Activated CD4-positive, alpha-beta T cell treated with anti-CD3 and anti-CD28 coated beads, Interleukin-2, amount 50 U/mL, for 24 hours (primary cell): ENCODE measurements around the gene C1orf210.
A peak's percentile ranks its signal among the peaks of the same experiment; 100 is the strongest.

Source experiments
- DNase-seq, 2 donors: peaks; one replicate each; pipeline ENCODE4 v3.0.0-alpha.2; 2020; ENCODE audit warnings: low read depth in 1 of 2, low spot score in 1 of 2

The C1orf210 gene

DNA sequence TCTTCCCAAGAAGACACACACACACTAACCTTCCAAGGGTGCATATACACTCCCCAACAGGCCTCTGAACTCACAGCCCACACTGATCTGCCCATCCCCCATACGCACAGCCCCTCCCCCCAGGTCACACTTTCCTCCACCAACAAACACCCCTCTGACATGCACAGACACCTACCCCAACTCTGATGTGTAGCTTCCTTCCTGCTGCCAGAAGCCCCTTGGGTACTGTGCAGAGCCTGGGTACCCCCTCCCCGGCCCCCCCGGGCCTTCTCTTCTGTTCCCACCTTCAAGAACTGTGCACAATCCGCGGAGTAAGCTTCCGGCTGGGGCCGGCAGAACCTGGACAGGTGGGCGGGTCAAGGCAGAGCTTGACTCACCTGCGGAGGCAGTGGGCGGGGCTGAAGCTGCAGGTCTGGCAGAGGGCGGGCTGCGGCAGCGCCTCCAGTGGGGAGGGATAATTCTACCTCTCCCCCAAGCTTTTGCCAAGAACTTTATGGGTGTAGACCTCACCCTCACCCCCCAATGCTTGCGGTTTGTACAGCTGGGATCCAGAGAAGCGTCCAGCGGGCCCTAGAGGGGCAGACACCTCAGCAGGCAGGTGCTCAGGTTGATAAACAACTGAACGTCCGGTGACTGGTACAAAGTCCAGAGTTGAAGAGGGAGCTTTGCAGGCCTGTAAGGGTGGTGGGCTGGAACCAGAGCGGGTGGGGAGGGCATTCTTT, at the start of gene C1orf210:
TSS of gene C1orf210 (minus strand) at position 313 of the 722 bp plus-strand sequence. CDS start 2,311 bp downstream, outside the sequence.
- DNase-seq = no peak

DNA sequence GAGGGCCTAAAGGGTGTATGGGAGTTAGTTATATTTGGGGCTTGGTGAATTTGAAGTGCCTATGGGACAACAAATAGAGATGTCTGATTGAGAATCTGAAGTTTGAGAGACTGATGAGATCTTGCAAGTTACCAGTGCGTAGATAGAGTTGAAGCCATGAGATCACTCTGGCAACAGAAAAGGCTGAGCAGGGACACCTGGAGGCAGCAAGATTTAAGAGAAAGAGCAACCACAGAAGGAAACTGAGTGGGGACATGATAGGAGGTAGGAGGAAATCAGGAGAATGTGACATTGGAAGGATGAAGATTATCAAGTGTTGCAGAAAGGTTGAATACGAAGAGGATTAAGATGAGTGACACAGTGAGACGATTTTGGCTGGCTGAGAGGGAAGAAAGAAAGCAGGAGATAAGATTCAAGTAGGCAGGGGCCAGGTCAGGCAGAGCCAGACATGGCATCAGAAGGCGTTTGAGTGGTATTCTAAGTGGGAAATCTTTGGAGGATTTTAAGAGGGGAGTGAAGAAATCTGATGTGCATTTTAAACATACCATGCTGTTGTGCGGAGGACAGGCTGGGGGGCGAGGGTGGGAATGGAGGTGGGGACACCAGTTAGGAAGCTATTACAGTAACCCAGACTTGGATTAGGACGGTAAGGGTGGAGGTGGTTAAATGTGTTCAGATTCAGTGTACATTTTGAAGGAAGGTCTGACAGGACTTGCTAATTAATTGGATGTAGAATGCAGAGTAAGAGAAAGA, 49.2 kb upstream of the C1orf210 start:
- no peak for DNase-seq

DNA sequence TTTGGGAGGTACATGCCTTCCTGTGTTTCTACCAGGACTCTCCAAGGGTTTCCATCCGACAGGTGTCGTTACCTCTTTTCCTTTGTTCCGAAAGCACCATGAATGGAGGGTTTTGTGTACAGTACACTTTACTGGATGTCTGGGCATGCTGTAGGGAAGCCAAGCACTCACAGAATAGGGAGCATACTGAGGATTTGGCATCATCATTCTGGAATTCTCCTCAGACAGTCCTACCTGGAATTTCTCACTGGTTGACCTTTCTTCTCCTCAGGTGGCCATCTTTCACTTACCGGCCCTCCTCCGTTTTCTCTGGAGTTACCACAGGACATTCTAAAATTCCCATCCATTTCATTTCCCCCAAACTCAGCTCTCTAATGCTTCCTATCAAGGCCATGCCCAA, 46.3 kb upstream of the C1orf210 start:
- no peak for DNase-seq

DNA sequence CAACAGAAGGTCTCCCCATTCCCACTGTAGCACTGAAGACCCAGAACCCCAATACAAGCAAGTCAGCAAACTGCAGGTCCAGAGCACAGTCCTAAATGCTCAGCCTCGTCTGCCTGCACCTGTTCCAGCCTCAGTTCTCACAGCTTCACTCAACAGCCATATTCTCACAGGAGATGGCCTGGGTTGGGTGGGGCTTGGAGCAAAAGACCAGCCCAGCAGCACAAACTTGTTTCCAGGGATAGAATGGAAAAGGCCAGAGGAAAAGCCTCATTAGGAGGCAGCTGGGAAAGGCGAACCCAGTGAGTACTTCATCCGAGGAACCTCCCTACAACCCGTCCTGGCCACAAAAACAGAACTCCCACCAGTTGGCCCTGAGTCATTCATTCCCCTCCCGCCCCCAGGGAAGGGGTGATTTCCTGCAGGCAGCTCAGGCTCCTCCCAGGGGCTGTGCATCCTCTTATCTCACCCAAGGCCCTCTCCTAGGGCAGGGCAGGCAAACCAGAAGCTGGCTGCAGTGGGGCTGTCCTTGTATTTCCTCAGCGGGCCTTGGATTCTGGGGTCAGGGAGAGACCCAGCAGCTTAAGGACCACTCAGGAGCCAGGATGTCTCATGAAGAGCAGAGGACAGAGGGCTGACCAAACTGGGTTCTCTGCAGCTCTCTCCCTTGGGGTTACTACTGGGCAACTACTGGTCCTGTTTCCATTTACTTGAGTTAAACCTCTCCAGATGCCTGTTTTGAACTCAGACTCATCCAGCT, 44.8 kb upstream of the C1orf210 start:
- DNase-seq = peak; percentile 29 to 47

DNA sequence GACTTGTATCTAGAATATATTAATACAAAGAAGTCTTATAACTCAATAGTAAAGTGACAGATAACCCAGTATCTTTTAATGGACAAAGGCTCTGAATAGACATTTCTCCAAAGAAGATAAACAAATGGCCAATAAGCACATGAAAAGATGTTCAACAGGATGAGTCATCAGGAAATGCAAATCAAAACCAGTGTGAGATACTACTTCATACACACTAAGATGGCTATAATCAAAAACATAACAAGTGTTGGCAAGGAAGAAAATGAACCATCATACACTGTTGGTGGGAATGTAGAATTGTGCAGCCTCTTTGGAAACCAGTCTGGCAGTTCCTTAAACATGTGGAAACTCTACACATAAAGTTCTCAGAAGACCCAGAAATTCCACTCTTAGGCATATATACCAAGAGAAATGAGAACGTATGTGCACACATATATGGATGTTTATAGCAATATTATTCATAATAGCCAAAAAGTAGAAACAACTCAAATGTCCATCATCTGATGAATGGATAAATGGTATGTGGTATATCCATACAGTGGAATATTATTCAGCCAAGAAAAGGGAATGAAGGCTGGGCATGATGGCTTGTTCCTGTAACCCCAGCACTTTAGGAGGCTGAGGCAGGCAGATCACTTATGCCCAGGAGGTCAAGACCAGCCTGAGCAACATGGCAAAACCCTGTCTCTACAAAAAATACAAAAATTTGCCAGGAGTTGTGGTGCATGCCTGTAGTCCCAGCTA, 42.3 kb upstream of the C1orf210 start:
- no peak for DNase-seq

DNA sequence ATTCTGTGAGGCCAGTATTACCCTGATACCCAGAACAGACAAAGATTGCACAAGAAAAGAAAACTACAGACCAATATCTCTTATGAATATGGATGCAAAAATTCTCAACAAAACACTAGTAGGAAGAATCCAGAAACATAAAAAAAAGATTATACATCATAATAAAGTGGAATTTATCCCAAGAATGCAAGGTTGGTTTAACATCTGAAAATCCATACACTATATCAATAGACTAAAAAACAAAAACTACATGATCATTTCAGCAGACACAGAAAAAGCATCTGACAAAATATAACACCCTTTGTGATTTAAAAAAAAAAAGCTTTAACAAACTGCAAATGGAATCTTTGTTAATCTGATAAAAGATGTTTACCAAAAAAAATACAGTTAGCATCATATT, 40.0 kb upstream of the C1orf210 start:
- no peak for DNase-seq

DNA sequence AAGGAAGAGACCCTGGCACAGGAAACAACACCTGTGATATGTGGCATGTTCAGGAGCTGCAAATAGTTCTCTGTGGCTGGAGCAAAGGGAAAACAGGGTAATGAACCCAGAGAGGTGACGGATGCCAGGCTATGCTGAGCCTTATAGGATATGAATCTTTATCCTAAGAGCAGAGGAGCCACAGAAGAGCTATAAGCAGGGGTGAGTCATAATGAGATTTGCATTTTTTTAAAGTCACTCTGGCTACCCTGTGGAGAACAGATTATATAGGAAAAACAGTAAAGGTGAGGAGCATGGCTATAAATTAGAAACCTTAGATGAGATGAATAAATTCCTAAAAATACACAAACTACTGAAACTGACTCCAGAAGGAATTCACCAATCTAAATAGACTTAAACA, 39.4 kb upstream of the C1orf210 start:
- no peak for DNase-seq

DNA sequence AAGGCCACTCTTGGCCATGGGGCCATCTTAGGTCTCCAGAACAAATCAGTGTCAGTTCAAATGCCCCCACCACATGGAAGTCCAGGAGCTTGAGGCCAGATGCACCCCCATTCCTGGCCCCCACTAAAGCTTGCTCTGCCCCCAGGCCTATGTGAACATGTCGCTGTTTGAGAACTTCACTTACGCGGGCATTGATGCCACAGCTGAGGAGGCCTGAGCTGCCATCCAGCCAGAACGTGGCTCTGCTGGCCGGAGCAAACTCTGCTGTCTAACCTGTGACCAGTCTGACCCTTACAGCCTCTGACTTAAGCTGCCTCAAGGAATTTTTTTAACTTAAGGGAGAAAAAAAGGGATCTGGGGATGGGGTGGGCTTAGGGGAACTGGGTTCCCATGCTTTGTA, 37.1 kb upstream of the C1orf210 start:
- DNase-seq = no peak

DNA sequence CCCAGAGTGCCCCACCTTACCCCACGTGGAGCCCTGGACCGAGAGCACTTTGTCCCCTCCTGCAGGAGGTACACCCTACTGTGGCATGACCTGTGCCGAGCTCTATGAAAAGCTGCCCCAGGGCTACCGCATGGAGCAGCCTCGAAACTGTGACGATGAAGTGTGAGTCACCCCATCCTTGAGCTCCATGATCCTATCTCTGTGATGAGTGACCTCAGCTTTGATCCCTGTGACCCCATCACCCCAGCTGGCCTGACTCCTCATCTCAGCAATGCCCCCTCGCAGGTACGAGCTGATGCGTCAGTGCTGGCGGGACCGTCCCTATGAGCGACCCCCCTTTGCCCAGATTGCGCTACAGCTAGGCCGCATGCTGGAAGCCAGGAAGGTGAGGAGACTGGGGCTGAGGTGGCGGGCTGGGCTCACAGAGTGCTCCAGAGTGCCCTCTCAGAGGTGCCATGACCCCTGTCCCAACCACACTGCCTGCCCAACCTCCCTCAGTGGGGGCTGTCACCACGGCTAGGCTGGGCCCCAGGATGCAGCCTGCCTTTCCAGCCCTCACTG, 36.0 kb upstream of the C1orf210 start:
- no peak for DNase-seq

DNA sequence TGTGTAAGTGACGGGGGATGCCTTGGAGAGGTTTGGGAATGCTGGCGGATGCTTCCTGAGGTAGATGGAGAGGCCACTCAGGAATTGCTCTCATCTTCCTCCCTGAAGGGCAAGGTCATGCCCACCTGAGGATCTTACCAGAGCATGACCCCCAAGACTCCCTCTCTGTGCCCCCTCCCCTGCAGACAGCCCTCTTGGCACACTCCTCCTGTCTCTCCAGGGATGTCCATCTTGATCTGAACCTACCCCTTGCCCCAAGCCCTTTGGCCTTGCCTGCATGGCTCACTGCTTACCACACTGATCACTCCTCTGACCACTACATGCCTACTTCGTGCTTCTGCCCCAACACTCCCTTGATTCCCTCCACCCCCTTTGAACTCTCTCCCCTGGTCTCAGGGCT, 34.4 kb upstream of the C1orf210 start:
- no peak for DNase-seq

DNA sequence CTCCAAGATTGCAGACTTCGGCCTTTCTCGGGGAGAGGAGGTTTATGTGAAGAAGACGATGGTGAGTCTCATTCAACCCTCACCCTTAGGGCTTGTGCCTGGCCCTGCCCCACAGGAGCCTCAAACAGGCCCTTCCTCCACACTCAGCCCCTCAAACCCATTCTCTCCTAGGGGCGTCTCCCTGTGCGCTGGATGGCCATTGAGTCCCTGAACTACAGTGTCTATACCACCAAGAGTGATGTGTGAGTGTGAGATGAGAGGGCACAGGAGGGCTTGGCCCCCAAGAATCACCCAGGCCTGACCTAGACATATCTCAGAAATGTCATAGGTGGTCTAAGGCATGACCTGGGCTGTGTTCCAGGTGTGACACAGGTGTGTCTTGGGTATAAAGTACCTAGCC, 33.9 kb upstream of the C1orf210 start:
- no peak for DNase-seq

DNA sequence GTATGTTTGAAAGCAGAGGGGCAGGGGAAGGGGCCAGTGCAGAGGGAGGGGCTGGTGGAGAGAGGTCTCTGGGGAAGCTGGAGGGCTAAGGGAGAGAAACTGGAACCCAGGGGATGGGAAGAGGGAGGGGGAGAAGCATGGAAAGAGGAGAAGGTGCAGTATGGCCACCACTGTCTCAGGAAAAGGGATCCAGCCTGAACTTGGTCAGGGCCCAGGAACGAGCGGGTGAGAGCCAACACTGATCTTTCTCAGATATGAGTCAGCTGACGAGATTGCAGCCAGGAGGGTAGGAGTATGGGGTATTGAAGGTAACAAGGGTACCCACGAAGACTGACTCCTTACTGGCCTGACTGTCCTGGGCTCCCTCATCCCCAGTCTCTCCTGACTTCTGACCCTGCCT, 33.5 kb upstream of the C1orf210 start:
- DNase-seq = no peak

DNA sequence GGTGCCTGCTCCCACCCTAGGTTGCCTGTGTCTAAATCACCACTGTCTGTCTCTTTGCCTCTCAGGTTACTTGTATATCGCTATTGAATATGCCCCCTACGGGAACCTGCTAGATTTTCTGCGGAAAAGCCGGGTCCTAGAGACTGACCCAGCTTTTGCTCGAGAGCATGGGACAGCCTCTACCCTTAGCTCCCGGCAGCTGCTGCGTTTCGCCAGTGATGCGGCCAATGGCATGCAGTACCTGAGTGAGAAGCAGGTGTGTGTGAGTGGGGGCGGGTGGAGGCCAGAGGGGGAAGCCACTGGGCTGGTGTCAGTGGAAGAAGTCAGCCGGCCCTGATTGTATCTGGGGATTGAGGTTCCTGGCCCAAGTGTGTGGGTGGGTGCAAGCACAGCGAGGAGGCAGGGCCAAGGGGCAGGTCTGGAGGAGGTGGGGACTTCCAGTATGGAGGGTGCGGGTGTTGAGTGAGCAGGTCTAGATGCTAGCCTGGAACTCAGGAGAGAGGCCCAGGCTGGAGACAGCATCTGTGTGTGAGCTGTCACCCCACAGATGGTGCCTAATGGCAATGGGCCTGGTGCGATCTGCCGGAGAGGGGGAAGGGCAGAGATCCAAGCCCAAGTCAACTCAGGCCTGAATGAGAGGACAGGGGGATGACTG, 32.6 kb upstream of the C1orf210 start:
- no peak for DNase-seq

DNA sequence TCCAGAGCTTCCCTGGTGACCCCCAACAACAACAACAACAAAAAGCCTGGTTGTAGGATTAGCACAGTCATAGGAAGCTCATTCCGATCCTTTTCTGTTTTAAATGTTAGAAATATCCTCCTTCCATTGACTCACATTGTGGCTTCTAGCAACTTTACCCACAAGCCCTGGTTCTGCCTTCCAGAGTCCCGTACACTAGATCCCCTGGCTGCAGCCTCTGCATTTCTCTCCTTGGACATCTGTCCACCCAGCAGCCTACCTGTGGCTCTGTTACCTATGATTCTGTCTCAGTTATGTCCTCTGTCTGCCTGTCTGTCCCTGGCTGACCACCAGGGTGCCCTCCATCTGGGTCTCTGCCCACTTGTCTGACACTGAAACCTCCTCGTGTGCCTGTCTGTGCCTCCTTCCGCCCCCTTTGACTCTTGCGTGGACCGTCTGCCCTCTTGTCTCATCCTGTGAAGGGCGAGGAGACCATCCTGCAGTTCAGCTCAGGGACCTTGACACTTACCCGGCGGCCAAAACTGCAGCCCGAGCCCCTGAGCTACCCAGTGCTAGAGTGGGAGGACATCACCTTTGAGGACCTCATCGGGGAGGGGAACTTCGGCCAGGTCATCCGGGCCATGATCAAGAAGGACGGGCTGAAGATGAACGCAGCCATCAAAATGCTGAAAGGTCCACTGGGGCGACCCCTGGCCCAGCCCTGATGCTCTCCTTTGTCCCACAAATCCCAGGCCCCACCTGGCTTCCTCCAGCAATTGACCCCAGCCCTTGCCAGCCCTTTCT, 31.5 kb upstream of the C1orf210 start:
- no peak for DNase-seq

DNA sequence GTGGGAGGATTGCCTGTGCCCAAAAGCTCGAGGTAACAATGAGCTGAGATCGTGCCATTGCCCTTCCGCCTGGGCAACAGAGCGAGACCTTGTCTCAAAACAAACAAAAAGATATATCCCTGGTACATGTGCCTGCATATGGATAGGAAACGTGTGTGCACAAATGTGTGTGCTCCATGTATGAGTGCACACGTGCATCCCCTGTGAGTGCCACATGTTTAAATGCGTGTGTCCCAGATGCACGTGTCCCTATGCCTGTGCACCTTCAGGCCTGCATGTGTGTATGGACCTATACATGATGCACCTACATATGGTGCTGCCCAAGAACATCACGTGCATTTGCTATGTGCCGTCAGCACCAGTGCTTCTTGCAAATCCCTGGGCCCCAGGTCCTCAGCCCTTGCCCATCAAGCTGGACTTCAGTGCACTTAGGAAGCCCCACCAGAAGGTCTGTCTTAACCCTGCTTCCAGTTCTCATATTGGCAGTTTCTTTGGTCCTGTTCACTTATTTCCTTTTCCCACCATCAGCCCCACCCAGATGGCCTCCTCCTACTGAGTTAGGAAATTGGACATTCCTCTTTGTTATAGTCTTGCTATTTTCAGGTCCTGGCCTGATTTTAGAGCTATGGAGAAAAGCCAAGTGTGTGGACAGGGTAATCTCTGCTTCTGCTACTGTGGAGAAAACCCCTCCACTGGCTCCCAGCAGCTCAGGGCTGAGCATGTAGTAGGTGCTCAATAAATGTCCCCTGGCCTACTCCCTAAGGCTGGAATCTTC, 30.8 kb upstream of the C1orf210 start:
- DNase-seq = no peak

DNA sequence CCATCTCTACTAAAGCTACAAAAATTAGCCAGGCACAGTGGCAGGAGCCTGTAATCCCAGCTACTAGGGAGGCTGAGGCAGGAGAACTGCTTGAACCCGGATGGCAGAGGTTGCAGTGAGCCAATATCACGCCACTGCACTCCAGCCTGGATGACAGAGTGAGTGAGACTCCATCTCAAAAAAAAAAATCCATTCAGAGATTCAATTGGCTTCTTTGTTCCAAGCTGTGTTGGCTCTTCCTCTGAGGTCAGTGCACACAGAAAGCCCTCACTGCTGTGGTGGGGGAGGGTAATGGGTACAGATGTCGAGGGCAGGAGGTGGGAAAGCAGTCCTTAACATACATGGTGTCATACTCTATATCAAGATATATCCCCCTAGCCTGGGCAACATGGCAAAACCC, 30.1 kb upstream of the C1orf210 start:
- DNase-seq = no peak

DNA sequence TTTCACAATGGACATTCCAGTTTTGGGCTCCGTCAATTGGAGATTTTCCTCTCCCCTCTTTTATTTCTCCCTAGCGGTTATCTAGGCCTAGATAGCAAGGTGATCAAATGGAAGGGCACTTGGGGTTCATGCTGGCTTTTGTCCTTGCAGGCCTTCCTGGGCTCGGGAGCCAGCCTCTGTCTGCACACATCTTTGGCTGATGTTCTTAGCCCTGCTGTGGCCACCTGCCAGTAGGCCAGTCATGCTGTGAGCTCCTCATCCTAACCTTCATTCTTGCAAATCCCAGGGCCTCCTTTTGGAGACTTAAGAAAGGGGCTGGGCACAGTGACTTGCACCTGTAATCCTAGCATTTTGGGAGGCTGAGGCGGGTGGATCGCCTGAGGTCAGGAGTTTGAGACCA, 28.9 kb upstream of the C1orf210 start:
- no peak for DNase-seq

DNA sequence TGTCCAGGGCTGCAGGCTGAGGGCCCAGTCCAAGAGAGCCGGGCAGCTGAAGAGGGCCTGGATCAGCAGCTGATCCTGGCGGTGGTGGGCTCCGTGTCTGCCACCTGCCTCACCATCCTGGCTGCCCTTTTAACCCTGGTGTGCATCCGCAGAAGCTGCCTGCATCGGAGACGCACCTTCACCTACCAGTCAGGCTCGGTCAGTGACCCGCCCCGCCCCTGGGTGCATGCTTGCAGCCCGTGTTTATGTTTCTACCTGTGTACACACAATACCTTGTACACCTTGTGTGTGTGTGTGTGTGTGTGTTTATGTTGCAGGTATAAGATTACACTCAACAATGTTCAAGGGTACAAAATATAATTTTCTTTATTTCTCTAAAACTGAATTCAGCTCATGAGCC, 28.4 kb upstream of the C1orf210 start:
- DNase-seq = no peak
